H1 (cell line): ENCODE data around the gene C14orf119. TPM values are rescaled to one million over a fixed set of nuclear protein-coding genes. Genes with fewer than 3 reads are reported as not detected.

ENCODE experiments used
- EP300 ChIP-seq, 2 experiments: IDR thresholded peaks; 1 replicate in 1 of 2; 2 replicates in 1 of 2; pipeline ENCODE4 v1.6.1; 2011 to 2012; ENCODE audit warnings: low read depth in 2 of 2, low read length in 2 of 2, mild to moderate bottlenecking in 2 of 2, borderline replicate concordance in 1 of 2, inconsistent platforms in 1 of 2, moderate library complexity in 1 of 2
- HDAC6 ChIP-seq: IDR thresholded peaks from one replicate; pipeline ENCODE4 v1.7.1; 2012; ENCODE audit warnings: low read depth, mild to moderate bottlenecking, inconsistent platforms, low read length, moderate library complexity
- KDM5A ChIP-seq: fragments of 200-600 bp; IDR thresholded peaks from 2 replicates; pipeline ENCODE4 v1.7.1; 2012; ENCODE audit warnings: mild to moderate bottlenecking, low read length, inconsistent platforms, mixed read lengths
- NANOG ChIP-seq: IDR thresholded peaks from 2 replicates; pipeline ENCODE4 v1.6.1; 2011; ENCODE audit warnings: low read length, low read depth, mild to moderate bottlenecking, inconsistent platforms; ENCODE audit not compliant: insufficient read depth, poor library complexity, severe bottlenecking
- RBBP5 ChIP-seq: IDR thresholded peaks from 2 replicates; pipeline ENCODE4 v1.7.1; 2012; ENCODE audit warnings: low read depth, mild to moderate bottlenecking, inconsistent platforms, low read length, moderate library complexity, borderline replicate concordance
- polyA plus RNA-seq, 7 experiments: library from polyadenylated mRNA; depleted of rRNA in 3 of 7; stranded (reverse) in 5 of 7; unstranded in 2 of 7; fragments of >200 nt in 5 of 7; fragments of 200-250 nt in 2 of 7; gene quantifications; 1 replicate in 5 of 7; 2 replicates in 1 of 7; 4 replicates in 1 of 7; pipeline versions ENCODE4 v1.2.1 to v1.2.3, GENCODE V29; 2011 to 2013; ENCODE audit warnings: missing spikeins in 2 of 7, mixed read lengths in 2 of 7
- total RNA-seq: library from RNA; stranded (reverse); fragmentation: NEBNext Ultra II Directional; extraction: Animal tissue kit (Norgen Biotek cat#: 25700); gene quantifications from 2 replicates; pipeline ENCODE4 v1.2.1, GENCODE V29; 2021

The C14orf119 gene
- total and polyA plus RNA-seq, 2 of the 8 experiments (the other 6 are each of a cell fraction or from before 2014, with no cell fraction given), result 78.1 to 94.0 TPM

GRCh38 chr14:23077962-23078361 lies 17.3 kb upstream of the C14orf119 start (continued):
- no peak for TF ChIP-seq EP300 (IDR thresholded peaks at IDR 0.05; ENCODE audit: borderline replicate concordance in 1 of 2, low read depth in 2 of 2, low read length in 2 of 2)
- no peak for TF ChIP-seq KDM5A
- no peak for TF ChIP-seq NANOG
- TF ChIP-seq HDAC6, result no peak
- no peak for TF ChIP-seq RBBP5
